HFF-Myc (cell line): ENCODE data around the gene KNSTRN.

ENCODE experiments used
- DNase-seq: peaks from one replicate; pipeline ENCODE4 v3.0.0-alpha.2; 2011; ENCODE audit warnings: low read depth; ENCODE audit errors: extremely low read depth
- H3K4me3 ChIP-seq: replicated peaks from 2 replicates; pipeline ENCODE4 v1.5.1; 2011; ENCODE audit warnings: low read depth, mild to moderate bottlenecking, control low read depth, low read length
- CTCF ChIP-seq: IDR thresholded peaks from 2 replicates; pipeline ENCODE4 v1.5.1; 2012; ENCODE audit warnings: mild to moderate bottlenecking, low read depth, low read length, control low read depth; ENCODE audit errors: missing control alignments

Gene KNSTRN

GRCh38 chr15:40413036-40413435 lies 30.5 kb downstream of the KNSTRN start:
- no peak for TF ChIP-seq CTCF
- no peak for DNase-seq
- H3K4me3 ChIP-seq, result no peak overlapping the region

DNA sequence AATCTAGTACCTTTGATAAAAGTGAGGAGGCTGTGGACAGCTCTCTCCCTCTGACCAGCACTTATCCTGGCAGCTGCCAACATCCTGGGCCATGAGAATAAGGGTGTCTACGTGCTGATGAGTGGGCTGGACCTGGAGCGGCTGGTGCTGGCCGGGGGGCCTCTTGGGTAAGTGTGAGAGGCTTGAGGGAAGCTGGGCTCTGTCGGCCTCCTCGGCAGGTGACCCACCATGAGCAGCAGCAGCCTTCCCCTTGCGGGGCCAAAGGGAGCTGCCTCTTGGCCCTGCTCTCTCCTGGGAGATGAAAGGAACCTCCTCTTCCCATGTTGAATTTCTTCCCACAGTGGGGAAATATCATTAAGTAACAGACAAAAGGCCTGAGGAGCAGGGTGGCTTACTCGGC lies 32.3 kb downstream of the KNSTRN start:
- no peak for DNase-seq
- no peak for TF ChIP-seq CTCF
- no peak overlapping the region for H3K4me3 ChIP-seq

DNA sequence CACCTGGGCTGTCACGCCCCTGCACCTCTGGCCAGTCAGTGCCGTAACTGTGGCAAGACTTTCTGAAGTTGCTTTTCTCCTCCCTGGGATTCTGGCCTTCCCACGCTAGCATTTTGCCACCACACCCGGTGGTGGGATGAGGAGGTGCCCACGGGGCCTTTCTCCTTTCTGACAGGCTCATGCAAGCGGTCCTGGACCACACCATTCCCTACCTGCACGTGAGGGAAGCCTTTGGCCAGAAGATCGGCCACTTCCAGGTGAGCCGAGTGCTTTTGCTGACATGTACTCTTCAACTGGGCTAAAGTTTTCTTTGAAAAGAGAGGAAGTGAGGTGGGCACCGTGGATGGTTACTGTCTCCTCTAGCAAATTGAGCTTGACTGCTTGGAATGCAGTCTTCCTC lies 32.7 kb downstream of the KNSTRN start:
- no peak for TF ChIP-seq CTCF
- no peak overlapping the region for H3K4me3 ChIP-seq
- DNase-seq, result no peak

GRCh38 chr15:40416056-40416455 lies 33.5 kb downstream of the KNSTRN start:
- H3K4me3 ChIP-seq, result no peak overlapping the region
- DNase-seq, result no peak
- TF ChIP-seq CTCF, result no peak

DNA sequence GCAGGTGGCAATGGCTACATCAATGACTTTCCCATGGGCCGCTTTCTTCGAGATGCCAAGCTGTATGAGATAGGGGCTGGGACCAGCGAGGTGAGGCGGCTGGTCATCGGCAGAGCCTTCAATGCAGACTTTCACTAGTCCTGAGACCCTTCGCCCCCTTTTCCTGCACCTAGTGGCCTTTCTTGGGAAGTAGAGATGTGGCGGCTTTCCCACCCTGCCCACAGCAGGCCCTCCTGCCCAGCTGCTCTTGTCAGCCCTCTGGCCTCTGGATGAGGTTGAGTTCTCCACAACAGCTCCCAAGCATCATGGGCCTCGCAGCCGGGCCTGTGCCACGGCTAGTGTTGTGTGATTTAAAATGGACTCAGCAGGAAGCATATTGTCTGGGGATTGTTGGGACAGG lies 35.6 kb downstream of the KNSTRN start:
- no peak overlapping the region for H3K4me3 ChIP-seq
- no peak for TF ChIP-seq CTCF
- DNase-seq, result no peak

GRCh38 chr15:40420071-40420713 lies 37.7 kb downstream of the KNSTRN start:
- TF ChIP-seq CTCF, result no peak

GRCh38 chr15:40420793-40421192 lies 38.3 kb downstream of the KNSTRN start:
- H3K4me3 ChIP-seq, result no peak overlapping the region
- TF ChIP-seq CTCF, result no peak
- no peak for DNase-seq

More at GRCh38 chr15:40420071-40420713, 37.7 kb downstream of the KNSTRN start:
- H3K4me3 ChIP-seq, result no peak overlapping the region
- DNase-seq, result no peak
